K562 (cell line): ENCODE data around the gene NF2. TPM values are rescaled to one million over a fixed set of nuclear protein-coding genes. Genes with fewer than 3 reads are reported as not detected.
A peak's percentile ranks its signal among the peaks of the same experiment; 100 is the strongest.

ENCODE experiments used
- ARHGAP35 ChIP-seq: fragments of 450-650 bp; IDR thresholded peaks from 2 replicates; pipeline ENCODE4 v1.6.1; 2018; ENCODE audit not compliant: partially characterized antibody
- C11orf30 ChIP-seq: fragments of 450-650 bp; IDR thresholded peaks from 2 replicates; pipeline ENCODE4 v1.6.1; 2016; ENCODE audit warnings: low read depth, mild to moderate bottlenecking
- MAFG ChIP-seq: fragments of 450-650 bp; conservative IDR thresholded peaks from 2 replicates; pipeline ENCODE4 v1.6.1; 2016; ENCODE audit warnings: missing genetic modification characterization, missing compliant biosample characterization
- MED1 ChIP-seq: sonication (generic); formaldehyde crosslinking; IDR thresholded peaks from 2 replicates; pipeline ENCODE4 v1.8.1; 2023; ENCODE audit warnings: missing genetic modification reagents, borderline replicate concordance
- NFE2 ChIP-seq: IDR thresholded peaks from 2 replicates; pipeline ENCODE4 v1.6.1; 2014; ENCODE audit warnings: antibody characterized with exemption, low read depth
- NFE2L1 ChIP-seq: fragments of 450-650 bp; IDR thresholded peaks from 2 replicates; pipeline ENCODE4 v1.6.1; 2016; ENCODE audit warnings: missing genetic modification characterization, low read depth, mild to moderate bottlenecking, missing compliant biosample characterization, moderate library complexity, borderline replicate concordance
- RBM39 ChIP-seq: fragments of 200-400 bp; formaldehyde crosslinking; optimal IDR thresholded peaks from 2 replicates; pipeline ENCODE3; 2018; ENCODE audit warnings: low read depth, low read length
- SMAD3 ChIP-seq: fragments of 450-650 bp; formaldehyde crosslinking; conservative IDR thresholded peaks from 2 replicates; pipeline ENCODE4 v1.4.0; 2020; ENCODE audit warnings: mild to moderate bottlenecking
- ZBTB1 ChIP-seq: sonication (generic); formaldehyde crosslinking; IDR thresholded peaks from 2 replicates; pipeline ENCODE4 v1.8.1; 2023; ENCODE audit warnings: missing genetic modification reagents, low read depth, mild to moderate bottlenecking, borderline replicate concordance
- ZFP36 ChIP-seq: fragments of 150-350 bp; IDR thresholded peaks from 2 replicates; pipeline ENCODE4 v1.6.1; 2018; ENCODE audit warnings: low read length, low read depth; ENCODE audit not compliant: partially characterized antibody
- polyA plus RNA-seq, 8 experiments: library from polyadenylated mRNA; depleted of rRNA in 4 of 8; stranded (reverse) in 5 of 8; unstranded in 3 of 8; fragments of >200 nt; fragmentation: Nextera tagmentation in 2 of 8; fragmentation: Illumina TruSeq in 1 of 8; extraction: Ambion mirVana in 2 of 8; extraction: Trizol in 1 of 8; gene quantifications; 2 replicates each; pipeline versions ENCODE4 v1.2.1 to v1.2.3, GENCODE V29; 2011 to 2014; ENCODE audit warnings: inconsistent platforms in 1 of 8, missing spikeins in 1 of 8
- total RNA-seq, 7 experiments: library from RNA; depleted of rRNA in 6 of 7; stranded (reverse); fragments of >200 nt in 6 of 7; fragmentation: Illumina TruSeq in 2 of 7; extraction: Trizol in 2 of 7; gene quantifications; 2 replicates each; pipeline versions ENCODE4 v1.2.1 to v1.2.3, GENCODE V29; 2011 to 2021; ENCODE audit warnings: low replicate concordance in 1 of 7
- TF ChIP-seq, protein P1 (sequence below): fragments of 450-650 bp; IDR thresholded peaks from 2 replicates; pipeline ENCODE4 v1.6.1; 2017; ENCODE audit warnings: antibody characterized with exemption, mild to moderate bottlenecking
- TF ChIP-seq, protein P2 (sequence below), 2 experiments: IDR thresholded peaks; 2 replicates each; pipeline ENCODE4 v1.6.1; 2011; ENCODE audit warnings: borderline replicate concordance in 1 of 2, control low read depth in 1 of 2, low read depth in 1 of 2, low read length in 1 of 2, mild to moderate bottlenecking in 1 of 2, mixed read lengths in 1 of 2, moderate library complexity in 1 of 2; ENCODE audit not compliant: insufficient read depth in 1 of 2, insufficient read length in 1 of 2, poor library complexity in 1 of 2, severe bottlenecking in 1 of 2; ENCODE audit errors: extremely low read depth in 1 of 2
- TF ChIP-seq, protein P3 (sequence below): sonication (generic); formaldehyde crosslinking; IDR thresholded peaks from 2 replicates; pipeline ENCODE4 v1.8.1; 2023; ENCODE audit warnings: mild to moderate bottlenecking, missing genetic modification reagents

The NF2 gene
- total and polyA plus RNA-seq, 9 of the 15 experiments (the other 6 are each of a cell fraction or from before 2014, with no cell fraction given) = 2.2 to 32.5 (median 15.2) TPM

DNA sequence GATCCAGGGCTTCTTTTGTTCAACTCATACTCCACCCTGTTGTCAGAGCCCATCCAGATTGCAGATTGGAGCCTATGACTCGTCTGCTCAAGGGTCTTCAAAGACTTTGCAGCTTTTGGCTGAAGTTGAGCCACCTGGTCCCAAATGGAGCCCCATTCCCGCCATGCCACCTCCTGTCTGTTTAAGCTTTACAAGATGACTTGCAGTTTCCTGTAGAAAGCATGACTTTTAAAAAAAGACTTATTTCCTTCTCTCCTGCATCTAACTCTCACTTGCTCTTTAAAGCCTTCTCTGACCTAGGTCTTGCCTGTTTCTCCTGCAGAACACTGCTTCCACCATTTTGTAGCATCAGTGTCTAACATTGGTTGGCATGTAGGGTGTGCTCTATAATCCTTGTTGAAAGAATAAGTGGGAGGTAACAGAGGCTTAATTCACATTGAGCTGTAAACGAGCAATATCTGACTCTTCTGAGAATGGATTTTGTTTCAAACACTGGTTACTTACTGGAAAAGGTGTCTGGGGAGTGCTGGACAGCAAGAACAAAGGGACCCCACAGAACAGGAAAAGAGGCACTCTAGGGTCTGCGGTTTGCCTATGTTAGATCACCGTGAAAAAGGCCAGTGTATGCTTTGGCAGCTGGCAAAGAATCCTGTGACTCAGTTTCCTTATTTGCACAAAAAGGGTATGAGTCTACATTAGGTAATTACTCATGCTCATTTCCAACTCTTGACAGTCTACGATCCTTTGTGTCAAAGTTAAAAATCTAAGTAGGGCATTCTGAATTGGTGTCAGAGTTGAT lies 30.3 kb downstream of the NF2 start (continued):
- TF ChIP-seq, protein P1, sequence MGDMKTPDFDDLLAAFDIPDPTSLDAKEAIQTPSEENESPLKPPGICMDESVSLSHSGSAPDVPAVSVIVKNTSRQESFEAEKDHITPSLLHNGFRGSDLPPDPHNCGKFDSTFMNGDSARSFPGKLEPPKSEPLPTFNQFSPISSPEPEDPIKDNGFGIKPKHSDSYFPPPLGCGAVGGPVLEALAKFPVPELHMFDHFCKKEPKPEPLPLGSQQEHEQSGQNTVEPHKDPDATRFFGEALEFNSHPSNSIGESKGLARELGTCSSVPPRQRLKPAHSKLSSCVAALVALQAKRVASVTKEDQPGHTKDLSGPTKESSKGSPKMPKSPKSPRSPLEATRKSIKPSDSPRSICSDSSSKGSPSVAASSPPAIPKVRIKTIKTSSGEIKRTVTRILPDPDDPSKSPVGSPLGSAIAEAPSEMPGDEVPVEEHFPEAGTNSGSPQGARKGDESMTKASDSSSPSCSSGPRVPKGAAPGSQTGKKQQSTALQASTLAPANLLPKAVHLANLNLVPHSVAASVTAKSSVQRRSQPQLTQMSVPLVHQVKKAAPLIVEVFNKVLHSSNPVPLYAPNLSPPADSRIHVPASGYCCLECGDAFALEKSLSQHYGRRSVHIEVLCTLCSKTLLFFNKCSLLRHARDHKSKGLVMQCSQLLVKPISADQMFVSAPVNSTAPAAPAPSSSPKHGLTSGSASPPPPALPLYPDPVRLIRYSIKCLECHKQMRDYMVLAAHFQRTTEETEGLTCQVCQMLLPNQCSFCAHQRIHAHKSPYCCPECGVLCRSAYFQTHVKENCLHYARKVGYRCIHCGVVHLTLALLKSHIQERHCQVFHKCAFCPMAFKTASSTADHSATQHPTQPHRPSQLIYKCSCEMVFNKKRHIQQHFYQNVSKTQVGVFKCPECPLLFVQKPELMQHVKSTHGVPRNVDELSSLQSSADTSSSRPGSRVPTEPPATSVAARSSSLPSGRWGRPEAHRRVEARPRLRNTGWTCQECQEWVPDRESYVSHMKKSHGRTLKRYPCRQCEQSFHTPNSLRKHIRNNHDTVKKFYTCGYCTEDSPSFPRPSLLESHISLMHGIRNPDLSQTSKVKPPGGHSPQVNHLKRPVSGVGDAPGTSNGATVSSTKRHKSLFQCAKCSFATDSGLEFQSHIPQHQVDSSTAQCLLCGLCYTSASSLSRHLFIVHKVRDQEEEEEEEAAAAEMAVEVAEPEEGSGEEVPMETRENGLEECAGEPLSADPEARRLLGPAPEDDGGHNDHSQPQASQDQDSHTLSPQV = peak; percentile 32; the same call in 1 of the 2 replicates
- TF ChIP-seq RBM39 = no peak
- TF ChIP-seq, protein P2, sequence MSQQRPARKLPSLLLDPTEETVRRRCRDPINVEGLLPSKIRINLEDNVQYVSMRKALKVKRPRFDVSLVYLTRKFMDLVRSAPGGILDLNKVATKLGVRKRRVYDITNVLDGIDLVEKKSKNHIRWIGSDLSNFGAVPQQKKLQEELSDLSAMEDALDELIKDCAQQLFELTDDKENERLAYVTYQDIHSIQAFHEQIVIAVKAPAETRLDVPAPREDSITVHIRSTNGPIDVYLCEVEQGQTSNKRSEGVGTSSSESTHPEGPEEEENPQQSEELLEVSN (IDR thresholded peaks at IDR 0.05; ENCODE audit: borderline replicate concordance in 1 of 2, extremely low read depth in 1 of 2, insufficient read depth in 1 of 2, insufficient read length in 1 of 2, low read depth in 1 of 2, low read length in 1 of 2, poor library complexity in 1 of 2, severe bottlenecking in 1 of 2) = peak in 1 of 2 experiments; percentile 34
- TF ChIP-seq ZBTB1 (CRISPR knock-in tag) = no peak
- TF ChIP-seq C11orf30 = peak; percentile 83
- no peak for TF ChIP-seq SMAD3 (CRISPR knock-in tag)
- peak; percentile 86 for TF ChIP-seq MAFG
- no peak for TF ChIP-seq MED1 (CRISPR knock-in tag)
- no peak for TF ChIP-seq ARHGAP35
- peak; percentile 50; the same call in 1 of the 2 replicates for TF ChIP-seq NFE2L1 (tag)
- TF ChIP-seq, protein P3, sequence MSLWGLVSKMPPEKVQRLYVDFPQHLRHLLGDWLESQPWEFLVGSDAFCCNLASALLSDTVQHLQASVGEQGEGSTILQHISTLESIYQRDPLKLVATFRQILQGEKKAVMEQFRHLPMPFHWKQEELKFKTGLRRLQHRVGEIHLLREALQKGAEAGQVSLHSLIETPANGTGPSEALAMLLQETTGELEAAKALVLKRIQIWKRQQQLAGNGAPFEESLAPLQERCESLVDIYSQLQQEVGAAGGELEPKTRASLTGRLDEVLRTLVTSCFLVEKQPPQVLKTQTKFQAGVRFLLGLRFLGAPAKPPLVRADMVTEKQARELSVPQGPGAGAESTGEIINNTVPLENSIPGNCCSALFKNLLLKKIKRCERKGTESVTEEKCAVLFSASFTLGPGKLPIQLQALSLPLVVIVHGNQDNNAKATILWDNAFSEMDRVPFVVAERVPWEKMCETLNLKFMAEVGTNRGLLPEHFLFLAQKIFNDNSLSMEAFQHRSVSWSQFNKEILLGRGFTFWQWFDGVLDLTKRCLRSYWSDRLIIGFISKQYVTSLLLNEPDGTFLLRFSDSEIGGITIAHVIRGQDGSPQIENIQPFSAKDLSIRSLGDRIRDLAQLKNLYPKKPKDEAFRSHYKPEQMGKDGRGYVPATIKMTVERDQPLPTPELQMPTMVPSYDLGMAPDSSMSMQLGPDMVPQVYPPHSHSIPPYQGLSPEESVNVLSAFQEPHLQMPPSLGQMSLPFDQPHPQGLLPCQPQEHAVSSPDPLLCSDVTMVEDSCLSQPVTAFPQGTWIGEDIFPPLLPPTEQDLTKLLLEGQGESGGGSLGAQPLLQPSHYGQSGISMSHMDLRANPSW (CRISPR knock-in tag) = no peak
- no peak for TF ChIP-seq ZFP36
- TF ChIP-seq NFE2 = peak; percentile 67; the same call in 1 of the 2 replicates
